Stimulated activated CD4-positive, alpha-beta T cell treated with anti-CD3 and anti-CD28 coated beads, Interleukin-1b, Interleukin-23, amount 100 ng/mL, for 1 hour (primary cell): ENCODE results near the gene MYCBPAP.

Experiments
- DNase-seq, 2 donors: peaks; one replicate each; pipeline ENCODE4 v3.0.0-alpha.2; 2020; ENCODE audit warnings: low read depth in 2 of 2

The MYCBPAP gene

GRCh38 chr17:50573866-50574611 lies 65.8 kb downstream of the MYCBPAP start:
- no peak for DNase-seq

- no peak for DNase-seq
These were observed 67.5 kb downstream of the MYCBPAP start for GRCh38 chr17:50575581-50576210.

GRCh38 chr17:50576864-50577263 lies 68.6 kb downstream of the MYCBPAP start:
- DNase-seq = no peak

- DNase-seq = no peak
These were observed 69.3 kb downstream of the MYCBPAP start for GRCh38 chr17:50577451-50577954.

DNA sequence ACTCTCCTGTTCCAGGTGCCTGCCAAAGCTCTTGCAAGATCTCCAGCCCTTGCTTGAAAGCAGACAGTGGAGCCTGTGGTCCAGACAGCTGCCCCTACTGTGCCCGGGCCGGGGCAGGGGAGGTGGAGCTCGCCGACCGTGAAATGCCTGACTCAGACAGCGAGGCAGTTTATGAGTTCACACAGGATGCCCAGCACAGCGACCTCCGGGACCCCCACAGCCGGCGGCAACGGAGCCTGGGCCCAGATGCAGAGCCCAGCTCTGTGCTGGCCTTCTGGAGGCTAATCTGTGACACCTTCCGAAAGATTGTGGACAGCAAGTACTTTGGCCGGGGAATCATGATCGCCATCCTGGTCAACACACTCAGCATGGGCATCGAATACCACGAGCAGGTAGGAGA lies 69.9 kb downstream of the MYCBPAP start:
- DNase-seq = no peak

DNA sequence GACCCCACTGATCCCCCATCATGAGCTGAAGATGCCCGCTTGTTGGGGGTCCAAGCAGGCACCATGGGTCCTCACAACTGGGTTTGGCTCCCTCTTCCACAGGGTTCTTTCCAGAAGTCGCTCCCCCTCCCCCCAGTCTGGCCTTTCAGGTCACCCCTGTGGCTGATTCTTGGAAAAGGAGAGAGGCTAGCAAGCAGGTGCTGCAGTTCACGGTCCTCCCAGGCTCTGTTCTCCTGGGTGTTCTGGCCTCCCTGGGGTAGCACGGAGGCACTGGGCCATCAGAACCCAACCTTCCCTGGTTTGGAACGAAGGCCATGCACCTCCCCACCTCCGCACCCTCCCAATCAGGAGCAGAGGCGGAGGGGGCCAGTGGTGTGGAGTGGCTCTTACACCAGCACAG lies 71.2 kb downstream of the MYCBPAP start:
- DNase-seq = no peak

GRCh38 chr17:50580646-50581045 lies 72.4 kb downstream of the MYCBPAP start:
- DNase-seq = no peak
